ENCODE results near the gene LMNA.

DNA sequence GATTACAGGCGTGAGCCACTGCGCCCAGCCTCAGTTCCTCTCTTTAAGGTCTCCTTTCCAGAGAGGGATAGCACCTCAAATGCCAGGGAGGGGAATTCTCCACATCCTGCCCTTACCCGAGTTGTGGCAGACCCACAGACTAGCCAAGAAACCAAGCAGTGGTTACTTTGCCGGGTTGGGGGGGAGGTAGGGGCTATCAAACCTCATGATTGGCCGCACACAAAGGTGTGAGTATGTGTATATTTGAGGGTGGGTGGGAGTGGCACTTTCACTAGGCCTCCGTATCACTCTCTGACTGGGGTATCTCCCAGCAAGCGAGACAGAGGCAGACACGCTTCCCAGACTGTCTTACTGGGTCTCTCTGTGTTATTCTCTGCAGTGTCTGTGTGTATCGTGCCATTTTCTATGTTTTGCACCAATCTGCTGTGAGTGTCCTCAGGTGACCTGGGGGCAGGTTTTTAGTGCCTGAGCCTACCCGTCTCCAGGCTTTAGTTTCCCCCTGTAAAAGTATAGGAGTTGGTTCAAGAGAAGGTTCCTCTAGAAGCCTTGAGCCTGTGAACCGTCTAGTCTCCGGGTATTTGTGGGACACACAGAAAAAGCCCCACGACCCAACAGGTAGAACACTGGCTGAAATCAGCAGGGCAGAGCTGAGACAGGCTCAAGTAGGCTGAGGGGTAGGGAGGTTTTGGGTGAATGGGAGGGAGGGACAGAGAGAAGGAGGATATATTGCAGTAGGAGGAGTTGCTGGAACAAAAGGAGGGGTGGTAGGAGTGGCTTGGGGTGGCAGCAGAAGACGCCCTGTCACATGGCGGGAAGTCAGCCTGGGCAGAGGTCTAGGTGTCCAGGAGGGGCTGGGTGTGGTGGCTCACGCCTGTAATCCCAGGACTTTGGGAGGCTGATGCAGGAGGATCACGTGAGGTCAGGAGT is 10.3 kb downstream of the LMNA start:
- TF ChIP-seq EZH2 (IDR thresholded peaks at IDR 0.05; ENCODE audit: insufficient read depth, poor library complexity, severe bottlenecking) (no peak), EZH2phosphoT487 (IDR thresholded peaks at IDR 0.05; ENCODE audit: insufficient read depth, low read depth) (no peak)

All from GM23248 (cell line).